Activated naive CD4-positive, alpha-beta T cell treated with anti-CD3 and anti-CD28 coated beads, Interleukin-2, amount 50 U/mL, for 72 hours (primary cell): Measurements from ENCODE around the gene CHDH. TPM values are rescaled to one million over a fixed set of nuclear protein-coding genes. Genes with fewer than 3 reads are reported as not detected.
A peak's percentile ranks its signal among the peaks of the same experiment; 100 is the strongest.

Experiments
- ATAC-seq, 2 donors: fragments of 150-1000 bp; cut with Tn5 transposase; 2 replicates each; pipeline ENCODE4 v1.10.0; 2021; ENCODE audit warnings: mild to moderate bottlenecking in 2 of 2, moderate library complexity in 2 of 2
- DNase-seq, 2 donors: peaks; one replicate each; pipeline ENCODE4 v3.0.0; 2021 to 2022; ENCODE audit warnings: low spot score in 2 of 2
- H3K27ac Mint-ChIP-seq, 2 donors: one replicate each; pipeline ENCODE4 v1.8.0; 2022; ENCODE audit warnings: mild to moderate bottlenecking in 2 of 2, mixed read lengths in 2 of 2
- H3K36me3 Mint-ChIP-seq, 2 donors: one replicate each; pipeline ENCODE4 v1.8.0; 2022; ENCODE audit warnings: mixed read lengths in 2 of 2
- H3K9me3 Mint-ChIP-seq, 2 donors: one replicate each; pipeline ENCODE4 v1.8.0; 2022; ENCODE audit warnings: mixed read lengths in 2 of 2
- total RNA-seq, 2 donors: library from RNA; stranded (reverse); gene quantifications; one replicate each; pipeline ENCODE4 v1.2.3, GENCODE V29; 2022

The CHDH gene
- total RNA-seq, 2 donors from 2014 or later = 0.02 to 0.47 TPM

DNA sequence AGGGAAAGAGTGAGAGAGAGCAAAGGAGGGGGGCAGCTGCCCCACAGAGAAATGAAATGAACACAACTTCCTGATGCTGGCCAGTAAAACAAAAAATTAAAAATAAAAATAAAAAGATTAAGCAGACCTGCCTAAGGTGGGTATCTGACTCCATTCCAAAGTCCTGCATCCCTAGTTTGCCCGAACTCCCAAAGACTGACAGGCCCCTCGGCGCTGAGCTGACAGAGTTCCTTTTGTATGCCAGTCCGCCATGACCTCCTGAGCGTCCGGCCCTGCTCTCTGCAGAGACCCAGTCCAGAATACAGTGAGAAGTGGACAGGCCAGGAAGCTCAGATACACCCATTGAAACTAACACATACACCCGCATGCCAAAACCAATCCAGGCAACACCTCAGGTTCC lies 54.9 kb downstream of the CHDH start:
- Mint-ChIP-seq H3K27ac (no peak overlapping the region), H3K36me3 (no peaks in the 10 kb centered on the region)

DNA sequence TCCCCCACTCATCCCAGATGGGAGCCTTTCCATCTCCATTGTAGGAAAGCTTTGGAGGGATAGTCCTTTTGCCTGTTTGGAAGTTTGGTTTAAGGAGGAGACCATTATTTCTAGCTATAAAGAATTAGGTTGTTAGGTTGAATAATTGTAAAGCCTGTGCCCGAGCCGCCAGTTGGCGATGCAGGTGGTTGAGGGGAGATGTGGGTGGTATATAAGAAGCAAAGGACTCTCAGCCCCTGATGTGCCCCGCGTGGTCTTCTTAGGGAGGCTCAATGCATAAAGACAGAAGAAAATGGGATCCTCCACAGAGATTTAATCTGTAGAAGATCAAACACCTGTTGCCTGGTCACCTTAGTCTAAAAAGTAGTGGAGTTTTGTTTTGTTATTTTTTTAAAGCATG lies 55.7 kb downstream of the CHDH start:
- ATAC-seq = no peak
- Mint-ChIP-seq H3K9me3 (no peaks in the 10 kb centered on the region), H3K36me3 (no peaks in the 10 kb centered on the region), H3K27ac (no peak overlapping the region)
- DNase-seq = no peak

More for the DNA sequence above, 54.9 kb downstream of the CHDH start:
- ATAC-seq = no peak
- no peak for DNase-seq
- no peaks in the 10 kb centered on the region for H3K9me3 Mint-ChIP-seq

DNA sequence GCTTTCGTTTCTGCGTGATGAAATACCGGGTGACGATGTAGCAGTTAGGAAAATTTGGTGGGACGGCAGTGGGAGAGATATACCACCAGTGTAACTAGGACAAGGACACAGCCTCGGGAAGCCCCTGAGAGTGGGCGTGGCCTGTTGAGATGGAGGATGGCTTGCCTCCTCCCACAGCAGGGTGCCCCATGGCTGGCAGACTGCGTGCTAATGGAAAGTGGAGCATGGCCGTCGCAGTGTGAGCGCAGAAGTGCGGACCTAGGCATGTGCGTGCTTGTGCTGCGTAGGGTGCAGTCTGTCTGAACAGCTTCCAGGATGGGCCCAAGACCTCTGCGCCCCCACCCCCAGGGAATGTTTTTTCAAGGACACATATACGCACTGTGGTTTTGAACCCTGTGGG lies 56.8 kb downstream of the CHDH start:
- Mint-ChIP-seq H3K9me3 (no peaks in the 10 kb centered on the region), H3K27ac (no peak overlapping the region), H3K36me3 (no peaks in the 10 kb centered on the region)
- ATAC-seq (no peak), DNase-seq (no peak)

DNA sequence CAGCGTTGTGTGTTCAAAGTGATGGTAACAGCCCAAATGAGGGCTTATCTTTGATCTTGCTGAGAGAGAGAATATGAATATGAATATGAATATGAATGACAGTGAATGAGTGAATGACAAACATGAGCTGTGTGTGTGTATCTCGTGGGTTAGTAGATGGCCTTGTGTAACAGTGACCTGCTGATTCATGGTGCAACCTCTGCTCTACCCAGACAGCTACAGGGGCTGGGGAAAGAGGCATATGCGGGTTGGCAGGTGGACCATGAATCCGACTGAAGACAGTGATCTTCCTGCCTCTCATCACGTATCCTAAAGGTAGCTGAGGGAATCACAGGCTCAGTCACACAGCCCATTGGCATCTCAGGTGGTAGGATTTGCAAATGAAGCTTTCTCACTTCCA lies 58.2 kb downstream of the CHDH start:
- no peak for ATAC-seq
- no peak for DNase-seq
- no peak overlapping the region for H3K27ac Mint-ChIP-seq

DNA sequence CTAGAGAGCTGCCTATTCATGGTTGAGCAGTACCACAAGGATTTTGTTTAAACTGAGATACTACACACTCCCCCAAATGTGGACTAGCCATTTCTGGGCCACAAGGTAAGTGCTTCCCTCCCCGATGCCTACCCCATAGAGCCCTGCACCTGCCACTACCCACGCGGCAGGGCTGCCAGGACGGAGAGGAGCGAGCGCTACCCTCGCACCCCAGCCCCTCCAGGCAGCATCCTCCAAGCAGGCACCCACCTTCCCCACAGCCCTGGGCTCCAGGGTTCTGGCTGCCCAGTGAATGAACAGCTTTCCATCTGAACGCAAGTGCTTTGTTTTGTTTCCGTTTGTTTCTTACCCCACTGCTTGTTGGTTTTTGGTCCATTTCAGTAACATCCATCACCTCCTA lies 59.2 kb downstream of the CHDH start:
- Mint-ChIP-seq H3K27ac (no peak overlapping the region), H3K36me3 (no peaks in the 10 kb centered on the region), H3K9me3 (no peaks in the 10 kb centered on the region)
- ATAC-seq (no peak), DNase-seq (no peak)

More for the DNA sequence above, 58.2 kb downstream of the CHDH start:
- Mint-ChIP-seq H3K9me3 (no peaks in the 10 kb centered on the region), H3K36me3 (no peaks in the 10 kb centered on the region)

DNA sequence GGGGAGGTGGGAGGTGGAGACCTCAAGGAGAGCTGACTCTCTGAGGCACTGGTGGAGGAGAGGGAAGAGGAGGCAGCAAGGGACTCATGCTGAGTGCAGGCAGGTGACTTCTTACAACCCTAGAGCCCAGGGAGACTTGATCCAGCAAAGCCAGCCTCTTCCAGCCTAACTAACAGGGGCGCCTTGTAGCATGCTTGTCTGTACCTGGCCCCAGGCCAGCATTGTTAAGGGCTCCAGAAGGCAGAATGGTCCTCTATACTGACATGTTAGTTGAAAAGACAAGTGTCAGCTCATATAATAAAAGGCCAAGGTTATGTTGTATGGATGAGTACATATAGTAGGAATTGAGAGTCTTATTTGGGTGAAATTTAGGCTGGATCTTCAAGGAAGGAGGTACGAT lies 65.4 kb downstream of the CHDH start:
- H3K9me3 Mint-ChIP-seq = no peaks in the 10 kb centered on the region
- no peak overlapping the region for H3K27ac Mint-ChIP-seq
- no peak for ATAC-seq
- DNase-seq = no peak
- no peaks in the 10 kb centered on the region for H3K36me3 Mint-ChIP-seq

DNA sequence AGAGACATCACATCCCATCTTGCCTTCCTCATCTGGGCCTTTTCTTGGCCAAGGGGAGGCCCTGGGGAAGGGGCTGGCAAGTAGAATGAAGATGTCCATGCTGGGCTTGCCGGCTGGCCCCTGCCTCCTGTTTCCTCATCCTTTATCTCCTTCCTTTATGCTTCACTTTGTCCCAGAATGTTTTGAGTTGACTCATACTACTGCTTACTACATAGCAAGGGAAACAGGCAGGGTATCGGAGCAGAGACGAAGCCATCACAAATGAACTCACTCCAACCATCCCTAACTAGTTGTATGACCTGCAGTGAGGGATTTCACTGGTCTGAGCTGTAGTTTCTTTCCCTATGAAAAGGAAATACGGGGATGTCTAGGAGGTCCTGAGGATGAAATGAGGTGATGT lies 66.0 kb downstream of the CHDH start:
- no peaks in the 10 kb centered on the region for H3K9me3 Mint-ChIP-seq
- no peak for DNase-seq
- no peaks in the 10 kb centered on the region for H3K36me3 Mint-ChIP-seq
- no peak for ATAC-seq
- peak overlapping the region in 1 of 2 donors; percentile 27 for H3K27ac Mint-ChIP-seq

DNA sequence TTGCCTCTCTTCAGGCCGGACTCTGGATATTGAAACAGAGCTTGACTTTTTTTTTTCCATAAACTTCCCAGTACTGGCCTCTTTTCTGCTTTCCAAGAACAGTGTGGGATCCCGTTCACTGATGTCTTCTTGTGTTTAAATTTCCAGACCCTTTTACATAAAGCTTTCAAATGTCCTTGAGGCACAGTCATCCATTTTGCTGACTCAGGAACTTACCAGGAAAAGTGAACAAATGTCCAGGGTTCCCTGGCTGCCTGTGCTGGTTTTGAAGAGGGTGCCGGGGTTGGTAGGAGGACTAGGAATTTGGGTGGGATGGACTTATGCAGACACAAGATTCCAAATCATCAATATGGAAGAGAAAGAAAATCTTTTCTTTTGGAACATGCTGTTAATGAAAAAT lies 68.1 kb downstream of the CHDH start:
- Mint-ChIP-seq H3K27ac (no peak overlapping the region), H3K9me3 (no peaks in the 10 kb centered on the region), H3K36me3 (no peaks in the 10 kb centered on the region)
- ATAC-seq (no peak), DNase-seq (no peak)

DNA sequence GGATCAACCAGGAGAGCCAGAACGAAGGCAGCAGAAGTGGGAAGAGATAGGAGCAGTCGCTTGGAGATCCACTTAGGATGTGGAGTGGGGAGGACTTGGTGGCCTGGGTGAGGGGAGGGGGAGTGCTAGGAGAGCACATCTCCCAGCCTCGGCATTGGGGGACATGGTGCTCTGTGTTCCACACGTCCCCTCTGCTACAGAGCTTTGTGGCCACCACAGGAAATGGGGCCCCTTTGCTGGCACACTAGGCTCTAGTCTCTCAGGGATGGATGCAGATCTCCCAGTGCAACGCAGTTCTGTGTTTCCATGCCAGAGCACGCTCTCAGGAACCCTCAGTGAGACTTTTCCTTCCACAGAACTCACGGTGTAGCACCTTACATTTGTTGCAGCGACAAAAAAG lies 68.8 kb downstream of the CHDH start:
- no peaks in the 10 kb centered on the region for H3K9me3 Mint-ChIP-seq
- ATAC-seq (no peak), DNase-seq (no peak)
- H3K36me3 Mint-ChIP-seq = no peaks in the 10 kb centered on the region
- H3K27ac Mint-ChIP-seq = peak overlapping the region in 1 of 2 donors; percentile 45

DNA sequence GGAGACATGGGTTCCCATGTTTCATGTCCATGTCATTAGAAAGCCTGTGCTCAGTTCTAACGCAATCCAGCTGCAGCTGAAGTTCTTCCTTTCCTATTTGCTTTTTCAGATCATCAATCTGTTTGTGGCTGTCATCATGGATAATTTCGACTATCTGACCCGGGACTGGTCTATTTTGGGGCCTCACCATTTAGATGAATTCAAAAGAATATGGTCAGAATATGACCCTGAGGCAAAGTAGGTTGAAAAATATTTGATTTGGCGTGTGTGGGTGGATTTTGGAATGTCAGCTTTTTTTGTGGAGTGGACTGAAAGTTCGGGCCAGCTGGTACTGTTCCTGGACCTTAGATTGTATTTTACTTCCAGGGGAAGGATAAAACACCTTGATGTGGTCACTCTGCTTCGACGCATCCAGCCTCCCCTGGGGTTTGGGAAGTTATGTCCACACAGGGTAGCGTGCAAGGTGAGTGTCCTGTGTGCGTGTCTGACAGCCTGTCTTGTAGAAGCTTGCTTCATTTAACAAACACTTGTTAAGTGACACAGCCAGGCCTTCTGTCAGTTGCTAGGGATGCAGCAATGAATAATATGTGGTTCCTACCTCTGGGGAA lies 69.6 kb downstream of the CHDH start:
- H3K9me3 Mint-ChIP-seq = no peaks in the 10 kb centered on the region
- H3K36me3 Mint-ChIP-seq = no peaks in the 10 kb centered on the region
- DNase-seq = no peak
- H3K27ac Mint-ChIP-seq = no peak overlapping the region
- ATAC-seq = no peak

DNA sequence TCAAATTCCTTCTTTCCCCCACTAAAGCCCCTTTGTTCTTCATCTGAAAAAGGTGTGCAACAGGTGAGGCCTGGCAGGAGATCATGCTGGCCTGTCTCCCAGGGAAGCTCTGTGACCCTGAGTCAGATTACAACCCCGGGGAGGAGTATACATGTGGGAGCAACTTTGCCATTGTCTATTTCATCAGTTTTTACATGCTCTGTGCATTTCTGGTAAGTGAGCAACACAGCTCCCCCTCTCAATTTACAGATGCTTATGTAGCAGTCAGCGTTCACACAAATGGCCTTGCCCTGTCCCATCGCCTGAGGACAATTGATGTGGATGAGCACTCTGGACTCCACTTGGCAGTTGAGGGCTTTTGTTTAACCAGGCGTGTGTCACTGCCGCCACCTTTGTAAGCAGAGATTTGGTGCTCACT lies 70.4 kb downstream of the CHDH start:
- no peak overlapping the region for H3K27ac Mint-ChIP-seq
- DNase-seq (no peak), ATAC-seq (no peak)
- no peaks in the 10 kb centered on the region for H3K9me3 Mint-ChIP-seq
- H3K36me3 Mint-ChIP-seq = no peaks in the 10 kb centered on the region

DNA sequence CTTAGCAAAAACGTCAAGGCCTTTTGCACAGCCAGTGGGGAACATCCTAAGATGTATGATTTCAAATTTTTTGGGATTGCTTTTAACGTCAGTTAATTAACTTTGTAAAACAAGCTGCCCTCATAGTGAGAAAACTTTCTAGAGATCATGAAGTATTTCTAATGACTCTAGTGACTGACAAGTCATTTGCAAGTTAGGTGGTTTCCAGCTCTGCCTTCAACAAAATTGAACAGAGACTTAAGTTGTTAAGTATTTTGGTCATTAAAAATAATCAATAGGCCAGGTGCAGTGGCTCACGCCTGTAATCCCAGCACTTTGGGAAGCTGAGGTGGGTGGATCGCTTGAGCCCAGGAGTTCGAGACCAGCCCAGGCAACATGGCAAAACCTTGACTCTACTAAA lies 71.2 kb downstream of the CHDH start:
- no peak overlapping the region for H3K27ac Mint-ChIP-seq
- ATAC-seq (no peak), DNase-seq (no peak)
- no peaks in the 10 kb centered on the region for H3K9me3 Mint-ChIP-seq
- H3K36me3 Mint-ChIP-seq = no peaks in the 10 kb centered on the region

DNA sequence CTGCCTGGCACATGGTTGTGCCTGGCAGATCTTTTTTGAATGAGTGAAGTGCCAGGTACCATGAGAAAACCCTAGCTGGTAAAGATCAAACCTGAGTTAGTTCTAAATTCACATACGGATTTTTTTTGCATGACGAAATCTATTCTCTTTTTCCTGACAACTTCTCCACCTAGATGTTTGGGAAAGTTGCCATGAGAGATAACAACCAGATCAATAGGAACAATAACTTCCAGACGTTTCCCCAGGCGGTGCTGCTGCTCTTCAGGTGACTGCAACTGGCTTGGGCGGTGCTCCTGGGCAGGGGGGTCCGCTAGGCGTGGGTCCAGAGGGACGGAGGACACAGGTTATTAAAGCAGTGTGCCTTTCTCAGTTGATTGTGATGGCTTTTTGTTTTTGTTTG lies 71.8 kb downstream of the CHDH start:
- H3K27ac Mint-ChIP-seq = no peak overlapping the region

DNA sequence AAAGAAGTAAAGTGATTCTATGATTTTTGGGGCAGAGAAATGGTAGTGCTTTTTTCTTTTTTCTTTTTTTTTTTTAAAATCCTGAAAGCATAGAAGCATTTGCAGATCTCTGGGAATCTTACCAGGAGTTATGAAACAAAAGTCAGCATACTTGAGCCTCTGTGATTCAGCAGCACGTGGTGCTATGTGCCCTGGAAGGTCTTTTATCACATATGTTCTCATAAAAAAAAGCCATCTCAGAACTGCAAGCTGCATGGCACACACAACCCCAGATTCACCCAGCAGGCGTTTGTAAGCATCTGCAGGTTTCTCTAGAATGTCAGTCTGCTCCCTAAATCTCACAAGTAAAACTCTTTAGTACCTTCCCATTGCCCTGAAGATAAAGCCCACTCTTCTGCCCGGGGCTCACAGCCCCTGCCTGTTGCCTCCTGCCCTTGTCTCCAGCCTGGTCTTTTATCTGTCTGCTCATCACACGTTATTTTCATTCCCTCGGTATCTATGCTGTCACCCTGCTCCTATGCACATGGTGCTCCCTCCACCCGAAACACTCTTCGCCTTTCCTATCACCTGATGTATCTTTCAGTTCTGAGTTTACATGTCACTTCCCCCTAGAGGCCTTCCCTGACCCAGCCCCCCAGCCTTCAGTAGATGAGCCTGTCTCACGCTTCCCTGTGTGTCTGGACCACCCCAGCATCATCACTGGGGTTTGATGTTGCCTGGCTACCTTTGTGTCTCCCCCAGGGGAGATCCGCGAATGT lies 72.4 kb downstream of the CHDH start:
- ATAC-seq (peak in 1 of 2 donors; percentile 32), DNase-seq (no peak)
- no peaks in the 10 kb centered on the region for H3K36me3 Mint-ChIP-seq
- H3K27ac Mint-ChIP-seq = no peak overlapping the region
- H3K9me3 Mint-ChIP-seq = no peaks in the 10 kb centered on the region

More for the DNA sequence above, 71.8 kb downstream of the CHDH start:
- no peaks in the 10 kb centered on the region for H3K9me3 Mint-ChIP-seq
- DNase-seq (no peak), ATAC-seq (no peak)
- no peaks in the 10 kb centered on the region for H3K36me3 Mint-ChIP-seq

DNA sequence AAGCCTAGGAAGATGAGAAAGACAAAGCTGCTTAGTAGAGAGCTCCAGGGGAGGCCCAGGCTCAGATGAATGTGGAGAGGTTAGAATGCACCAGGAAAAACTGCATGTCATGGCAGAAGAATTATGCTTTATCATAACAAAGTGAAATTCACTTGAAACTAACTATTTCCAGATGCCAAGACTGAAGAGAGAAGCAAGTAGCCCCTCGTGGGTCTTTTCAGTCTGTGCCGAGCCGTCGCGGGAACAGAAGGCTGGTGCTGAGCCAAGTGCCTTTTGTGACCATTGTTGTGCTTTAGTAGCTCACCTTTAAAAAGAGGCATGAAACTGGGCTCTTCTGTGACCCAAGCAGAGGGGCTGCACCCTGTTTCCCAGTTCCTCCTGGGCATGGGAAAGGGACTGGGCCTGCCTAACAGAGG lies 73.2 kb downstream of the CHDH start:
- ATAC-seq (no peak), DNase-seq (no peak)
- Mint-ChIP-seq H3K36me3 (no peaks in the 10 kb centered on the region), H3K27ac (no peak overlapping the region), H3K9me3 (no peaks in the 10 kb centered on the region)

DNA sequence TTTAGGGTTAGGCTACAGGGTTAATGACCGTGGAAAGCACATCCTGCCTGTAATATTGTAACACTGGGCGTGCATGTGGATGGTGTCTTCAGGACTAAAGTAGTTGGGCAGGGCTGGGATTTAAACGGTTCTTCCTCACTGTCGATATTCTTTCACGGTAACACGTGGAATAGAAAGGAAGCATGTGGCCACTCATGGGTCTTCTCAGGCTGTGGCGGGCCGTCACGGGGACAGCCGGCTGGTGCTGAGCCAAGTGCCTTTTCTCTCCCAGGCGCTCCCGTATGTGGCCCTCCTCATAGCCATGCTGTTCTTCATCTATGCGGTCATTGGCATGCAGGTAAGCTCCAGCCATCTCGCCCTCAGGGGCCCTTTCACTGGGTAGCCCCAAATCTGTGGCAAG lies 73.7 kb downstream of the CHDH start:
- DNase-seq (no peak), ATAC-seq (no peak)
- Mint-ChIP-seq H3K36me3 (no peaks in the 10 kb centered on the region), H3K27ac (no peak overlapping the region), H3K9me3 (no peaks in the 10 kb centered on the region)

DNA sequence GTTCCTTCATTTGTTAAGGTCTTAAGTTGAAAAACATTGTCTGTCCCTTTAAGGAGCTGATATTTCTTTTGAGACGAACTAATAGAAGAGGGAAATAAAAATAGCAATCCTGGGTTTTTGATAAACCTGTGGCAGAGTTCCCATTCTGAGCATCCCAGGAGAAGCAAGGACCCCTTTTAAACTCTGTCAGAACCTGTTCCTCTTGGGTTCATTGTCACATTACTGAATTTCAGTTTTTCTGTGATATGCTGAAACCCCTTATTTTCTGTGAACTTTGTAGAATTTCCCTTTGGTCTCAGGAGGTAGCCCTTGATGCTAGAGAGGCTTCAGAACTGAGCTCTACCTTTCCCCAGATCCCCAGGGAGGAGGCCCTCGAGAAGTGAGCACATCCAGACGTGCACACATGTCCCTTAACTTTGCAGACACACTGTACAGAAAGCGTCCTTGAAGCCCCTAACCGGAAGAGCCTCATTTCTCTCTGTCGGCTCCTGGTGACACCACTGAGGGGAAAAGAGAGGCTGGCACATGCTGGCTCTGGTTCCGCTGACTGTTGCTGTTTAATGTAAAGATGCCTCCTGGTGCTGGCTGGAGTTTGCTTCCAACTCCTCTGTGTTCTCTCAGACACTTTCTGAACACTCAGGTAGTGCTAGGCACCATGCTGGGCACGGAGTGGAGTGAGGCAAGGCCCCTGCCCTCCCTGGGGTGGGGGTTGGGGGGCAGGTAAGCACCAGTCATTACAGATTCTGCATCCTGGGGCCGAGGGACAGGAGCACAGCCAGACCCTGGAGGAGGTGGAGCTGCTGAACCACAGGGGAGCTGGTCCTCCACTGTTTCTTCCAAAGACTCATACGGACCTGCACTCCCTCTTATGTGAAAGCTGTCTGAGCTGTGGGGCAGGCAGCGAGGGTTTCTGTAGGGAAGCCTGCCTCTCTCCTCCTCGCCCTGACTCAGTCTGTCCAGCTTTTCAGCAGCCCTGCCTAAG lies 77.5 kb downstream of the CHDH start:
- no peak for DNase-seq
- Mint-ChIP-seq H3K27ac (no peak overlapping the region), H3K36me3 (no peaks in the 10 kb centered on the region), H3K9me3 (no peaks in the 10 kb centered on the region)
- no peak for ATAC-seq
